ENCODE results near the gene NINJ2.

NINJ2 gene

DNA sequence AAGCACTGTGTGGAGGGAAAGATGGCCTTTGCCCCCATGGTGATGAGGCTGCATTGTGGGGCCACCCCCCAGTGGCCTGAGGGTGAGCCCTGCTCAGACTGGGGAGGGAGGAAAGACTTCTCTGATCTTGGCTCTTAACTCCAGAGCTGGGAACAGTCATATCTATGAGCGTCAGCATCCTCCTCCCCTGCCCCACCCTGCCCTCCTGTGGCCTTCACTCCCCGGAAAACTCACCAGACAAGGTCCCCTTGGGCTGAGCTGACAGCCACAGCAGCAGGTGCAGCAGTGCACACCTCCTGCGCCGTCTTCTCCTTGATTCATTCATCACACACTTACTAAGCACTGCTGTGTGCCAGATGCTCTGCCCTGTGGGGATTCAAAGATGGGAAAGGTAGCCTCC, 104.7 kb downstream of the NINJ2 start:
- TF ChIP-seq, protein P1, sequence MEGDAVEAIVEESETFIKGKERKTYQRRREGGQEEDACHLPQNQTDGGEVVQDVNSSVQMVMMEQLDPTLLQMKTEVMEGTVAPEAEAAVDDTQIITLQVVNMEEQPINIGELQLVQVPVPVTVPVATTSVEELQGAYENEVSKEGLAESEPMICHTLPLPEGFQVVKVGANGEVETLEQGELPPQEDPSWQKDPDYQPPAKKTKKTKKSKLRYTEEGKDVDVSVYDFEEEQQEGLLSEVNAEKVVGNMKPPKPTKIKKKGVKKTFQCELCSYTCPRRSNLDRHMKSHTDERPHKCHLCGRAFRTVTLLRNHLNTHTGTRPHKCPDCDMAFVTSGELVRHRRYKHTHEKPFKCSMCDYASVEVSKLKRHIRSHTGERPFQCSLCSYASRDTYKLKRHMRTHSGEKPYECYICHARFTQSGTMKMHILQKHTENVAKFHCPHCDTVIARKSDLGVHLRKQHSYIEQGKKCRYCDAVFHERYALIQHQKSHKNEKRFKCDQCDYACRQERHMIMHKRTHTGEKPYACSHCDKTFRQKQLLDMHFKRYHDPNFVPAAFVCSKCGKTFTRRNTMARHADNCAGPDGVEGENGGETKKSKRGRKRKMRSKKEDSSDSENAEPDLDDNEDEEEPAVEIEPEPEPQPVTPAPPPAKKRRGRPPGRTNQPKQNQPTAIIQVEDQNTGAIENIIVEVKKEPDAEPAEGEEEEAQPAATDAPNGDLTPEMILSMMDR (IDR thresholded peaks at IDR 0.05), result no peak

DNA sequence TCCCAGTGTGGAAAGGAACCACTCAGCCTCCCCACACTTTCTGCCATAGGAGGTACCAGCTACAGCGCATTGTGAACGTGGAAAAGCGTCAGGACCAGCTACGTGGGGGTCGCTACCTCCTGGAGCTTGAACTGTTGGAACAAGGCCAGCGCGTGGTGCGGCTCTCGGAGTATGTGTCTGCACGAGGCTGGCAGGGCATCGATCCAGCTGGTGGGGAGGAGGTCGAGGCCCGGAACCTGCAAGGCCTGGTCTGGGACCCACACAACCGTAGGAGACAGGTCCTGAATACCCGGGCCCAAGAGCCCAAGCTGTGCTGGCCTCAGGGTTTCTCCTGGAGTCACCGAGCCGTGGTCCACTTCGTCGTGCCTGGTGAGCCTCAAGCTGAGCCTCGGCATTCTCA, 106.7 kb downstream of the NINJ2 start:
- TF ChIP-seq, protein P1 (IDR thresholded peaks at IDR 0.05), result no peak

DNA sequence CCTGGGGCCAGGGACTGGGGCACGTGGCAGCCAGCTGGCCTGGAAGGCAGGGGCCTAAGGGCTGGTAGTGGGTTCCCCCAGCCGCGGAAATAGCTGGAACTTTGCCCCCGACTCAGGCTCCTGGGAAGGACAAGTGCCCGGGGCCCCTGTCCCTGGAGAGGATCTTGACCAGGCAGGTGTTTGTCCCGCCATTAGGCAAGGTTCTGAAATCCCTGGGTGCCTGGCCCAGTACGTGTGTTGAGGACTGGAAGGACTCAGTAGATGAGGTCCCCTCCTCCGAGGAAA, 109.3 kb downstream of the NINJ2 start:
- TF ChIP-seq, protein P1 (IDR thresholded peaks at IDR 0.05), result no peak

DNA sequence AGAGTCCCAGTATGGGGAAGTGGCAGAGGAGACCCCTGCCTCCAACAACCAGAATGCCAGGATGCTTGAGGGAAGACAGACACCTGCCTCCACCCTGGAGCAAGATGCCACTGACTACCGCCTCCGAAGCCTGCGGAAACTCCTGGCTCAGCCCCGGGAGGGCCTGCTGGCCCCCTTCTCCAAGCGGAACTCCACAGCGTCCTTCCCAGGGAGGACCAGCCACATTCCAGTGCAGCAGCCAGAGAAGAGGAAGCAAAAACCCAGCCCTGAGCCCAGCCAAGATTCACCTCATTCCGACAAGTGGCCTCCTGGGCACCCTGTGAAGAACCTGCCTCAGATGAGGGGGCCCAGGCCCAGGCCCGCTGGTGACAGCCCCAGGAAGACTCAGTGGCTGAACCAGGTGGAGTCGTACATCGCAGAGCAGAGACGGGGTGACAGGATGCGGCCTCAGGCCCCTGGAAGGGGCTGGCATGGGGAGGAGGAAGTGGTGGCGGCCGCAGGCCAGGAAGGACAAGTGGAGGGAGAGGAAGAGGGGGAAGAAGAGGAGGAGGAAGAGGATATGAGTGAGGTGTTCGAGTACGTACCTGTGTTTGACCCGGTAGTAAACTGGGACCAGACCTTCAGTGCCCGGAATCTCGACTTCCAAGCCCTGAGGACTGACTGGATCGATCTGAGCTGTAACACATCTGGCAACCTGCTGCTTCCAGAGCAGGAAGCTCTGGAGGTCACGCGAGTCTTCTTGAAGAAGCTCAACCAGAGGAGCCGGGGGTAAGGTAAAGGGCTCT, 109.8 kb downstream of the NINJ2 start:
- TF ChIP-seq, protein P1 (IDR thresholded peaks at IDR 0.05), result no peak

DNA sequence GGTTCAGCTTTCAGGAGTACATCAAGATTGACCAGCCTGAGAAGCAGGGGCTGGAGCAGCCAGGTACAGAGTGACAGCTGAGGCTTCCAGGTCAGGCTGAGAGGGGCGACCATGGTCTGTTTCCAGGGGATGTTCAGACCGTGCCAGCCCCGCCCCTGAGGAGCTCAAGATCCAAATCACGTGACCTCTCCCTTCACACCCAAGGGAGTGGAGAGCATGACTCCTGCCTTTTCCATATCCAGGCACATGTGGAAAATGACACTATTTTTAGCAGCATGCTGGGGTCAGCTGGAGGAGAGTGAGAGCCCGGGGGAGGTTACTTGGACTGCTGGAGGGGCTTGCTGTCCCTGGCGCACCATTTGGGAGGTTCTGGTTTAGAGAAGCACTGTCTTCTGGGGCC, 110.8 kb downstream of the NINJ2 start:
- TF ChIP-seq, protein P1 (IDR thresholded peaks at IDR 0.05), result no peak

DNA sequence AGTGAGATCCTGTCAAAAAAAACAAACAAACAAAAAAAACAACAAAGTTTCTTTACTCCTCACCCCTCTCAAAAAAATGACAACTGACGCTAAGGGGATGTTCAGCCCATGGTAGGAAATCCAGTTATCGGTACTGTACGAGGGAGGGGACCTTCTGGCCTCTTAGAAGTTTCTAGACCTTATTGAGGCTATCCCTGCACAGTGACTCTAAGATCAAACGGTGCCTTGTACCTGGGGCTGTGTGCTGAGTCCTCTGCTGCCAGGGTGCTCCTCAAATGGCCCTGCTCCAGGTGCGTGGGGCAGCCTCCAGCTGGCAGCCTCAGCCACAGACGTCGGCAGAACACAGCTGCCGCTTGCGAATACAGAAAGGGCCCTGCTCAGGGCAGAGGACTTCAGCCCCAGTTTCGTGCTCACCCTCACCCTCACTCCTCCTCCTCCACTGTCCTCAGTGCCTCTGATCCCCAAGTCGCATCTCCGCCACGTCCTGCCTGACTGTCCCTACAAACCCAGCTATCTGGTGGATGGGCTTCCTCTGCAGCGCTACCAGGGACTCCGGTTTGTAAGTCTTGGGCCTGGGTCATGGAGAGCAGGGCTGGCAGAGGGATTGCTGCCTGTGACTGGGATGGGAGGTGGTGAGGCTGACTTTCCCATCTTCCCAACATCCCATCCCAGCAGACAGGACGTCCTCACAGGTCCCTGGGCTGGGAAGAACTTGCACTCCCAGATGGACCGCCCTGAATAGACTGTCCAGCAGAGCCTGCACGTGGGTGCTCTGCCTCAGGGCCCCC, 112.6 kb downstream of the NINJ2 start:
- TF ChIP-seq, protein P1 (IDR thresholded peaks at IDR 0.05), result no peak

DNA sequence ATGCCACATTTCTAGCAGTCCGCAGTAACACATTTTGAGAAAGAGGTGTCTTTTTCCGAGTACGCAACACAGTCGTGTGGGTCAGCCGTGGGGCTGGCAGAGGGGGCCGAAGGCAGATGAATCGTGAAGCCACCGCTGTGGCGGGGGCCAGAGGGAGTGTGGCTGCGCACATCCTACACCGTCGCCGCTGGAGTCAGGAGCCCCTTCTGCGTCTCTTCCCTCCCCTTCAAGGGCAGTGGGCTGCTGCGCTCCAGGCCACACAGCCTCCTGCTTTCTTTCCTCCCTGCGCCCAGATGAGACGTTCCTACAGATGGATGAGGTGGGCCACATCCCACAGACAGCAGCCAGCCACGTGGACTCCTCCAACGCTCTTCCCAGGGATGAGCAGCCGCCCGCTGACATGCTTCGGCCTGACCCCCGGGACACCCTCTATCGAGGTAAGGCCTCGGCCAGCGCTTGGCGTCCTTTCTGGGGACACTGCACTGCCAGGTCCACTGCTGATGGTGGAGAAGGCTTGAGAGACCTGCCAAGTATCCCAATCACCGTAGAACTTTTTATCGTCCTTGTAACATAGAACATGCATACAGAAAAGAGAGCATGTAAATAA, 113.7 kb downstream of the NINJ2 start:
- TF ChIP-seq, protein P1 (IDR thresholded peaks at IDR 0.05), result no peak
